Measurements from ENCODE around the gene MYO10.

Gene MYO10

GRCh38 chr5:16913187-16914107 is 22.6 kb downstream of the MYO10 start:
- no peak for DNase-seq (ENCODE audit: extremely low spot score)
- TF ChIP-seq ARNT (IDR thresholded peaks at IDR 0.05) (no peak), FOXK2 (IDR thresholded peaks at IDR 0.05) (no peak)
- ChIA-PET POLR2A (interaction anchor here (0.9 kb wide), 1 partner anchor 16 kb away, joined by 3 read pairs; no protein-coding TSS in a partner anchor), CTCF (interaction anchor here (0.7 to 0.8 kb wide), 2 partner anchors 219 to 276 kb away, joined by 3 to 4 read pairs; no protein-coding TSS in a partner anchor)

GRCh38 chr5:16912080-16912479 is 24.0 kb downstream of the MYO10 start:
- no peak for DNase-seq (ENCODE audit: extremely low spot score)
- TF ChIP-seq SUZ12 (IDR thresholded peaks at IDR 0.05): no peak
- no peak for TF ChIP-seq TARDBP (IDR thresholded peaks at IDR 0.05)
- TF ChIP-seq HDGF (IDR thresholded peaks at IDR 0.05; ENCODE audit: borderline replicate concordance): no peak
- TF ChIP-seq NFRKB (IDR thresholded peaks at IDR 0.05): no peak
- no peak for TF ChIP-seq L3MBTL2 (conservative IDR thresholded peaks at IDR 0.05)
- TF ChIP-seq SP1 (IDR thresholded peaks at IDR 0.05): no peak
- TF ChIP-seq CTBP1 (IDR thresholded peaks at IDR 0.05; ENCODE audit: borderline replicate concordance): no peak
- no peak for TF ChIP-seq FOXK2 (IDR thresholded peaks at IDR 0.05)
- TF ChIP-seq PKNOX1 (IDR thresholded peaks at IDR 0.05): no peak
- TF ChIP-seq ELF4 (IDR thresholded peaks at IDR 0.05): no peak
- no peak for TF ChIP-seq ZNF384 (IDR thresholded peaks at IDR 0.05)
- TF ChIP-seq BHLHE40 (IDR thresholded peaks at IDR 0.05; ENCODE audit: borderline replicate concordance): no peak
- no peak for TF ChIP-seq LEF1 (IDR thresholded peaks at IDR 0.05; ENCODE audit: borderline replicate concordance)
- no peak for TF ChIP-seq FOXA1 (IDR thresholded peaks at IDR 0.05)
- no peak for TF ChIP-seq FOXM1 (IDR thresholded peaks at IDR 0.05; ENCODE audit: borderline replicate concordance)
- ChIA-PET POLR2A (interaction anchor here (0.9 kb wide), 1 partner anchor 14 kb away, joined by 3 read pairs; no protein-coding TSS in a partner anchor), CTCF (no interaction called here)

- DNase-seq (ENCODE audit: extremely low spot score): no peak
- ChIA-PET CTCF (interaction anchor here (0.6 kb wide), 1 partner anchor 94 kb away, joined by 4 read pairs; no protein-coding TSS in a partner anchor), POLR2A (no interaction called here)
- no peak for TF ChIP-seq NFRKB (IDR thresholded peaks at IDR 0.05)
- no peak for TF ChIP-seq L3MBTL2 (conservative IDR thresholded peaks at IDR 0.05)
These were observed 26.6 kb downstream of the MYO10 start for GRCh38 chr5:16909464-16909863.

- DNase-seq (ENCODE audit: extremely low spot score): no peak
- CTCF ChIA-PET: no interaction called here
- POLR2A ChIA-PET: no interaction called here
- TF ChIP-seq PKNOX1 (IDR thresholded peaks at IDR 0.05) (no peak), FOXK2 (IDR thresholded peaks at IDR 0.05) (no peak), LEF1 (IDR thresholded peaks at IDR 0.05; ENCODE audit: borderline replicate concordance) (no peak), BHLHE40 (IDR thresholded peaks at IDR 0.05; ENCODE audit: borderline replicate concordance) (no peak), SUZ12 (IDR thresholded peaks at IDR 0.05) (no peak), SP1 (IDR thresholded peaks at IDR 0.05) (no peak), FOXM1 (IDR thresholded peaks at IDR 0.05; ENCODE audit: borderline replicate concordance) (no peak), ZNF384 (IDR thresholded peaks at IDR 0.05) (no peak), HDGF (IDR thresholded peaks at IDR 0.05; ENCODE audit: borderline replicate concordance) (no peak), NFRKB (IDR thresholded peaks at IDR 0.05) (no peak), ELF4 (IDR thresholded peaks at IDR 0.05) (no peak), TARDBP (IDR thresholded peaks at IDR 0.05) (no peak), ARNT (IDR thresholded peaks at IDR 0.05) (no peak), L3MBTL2 (conservative IDR thresholded peaks at IDR 0.05) (no peak), FOXA1 (IDR thresholded peaks at IDR 0.05) (no peak), CTBP1 (IDR thresholded peaks at IDR 0.05; ENCODE audit: borderline replicate concordance) (no peak)
These were observed 28.8 kb downstream of the MYO10 start for GRCh38 chr5:16907270-16907669.

- ChIA-PET POLR2A (no interaction called here), CTCF (no interaction called here)
- no peak for DNase-seq (ENCODE audit: extremely low spot score)
- no peak for TF ChIP-seq BHLHE40 (IDR thresholded peaks at IDR 0.05; ENCODE audit: borderline replicate concordance)
- TF ChIP-seq L3MBTL2 (conservative IDR thresholded peaks at IDR 0.05): no peak
- no peak for TF ChIP-seq SUZ12 (IDR thresholded peaks at IDR 0.05)
- TF ChIP-seq HDGF (IDR thresholded peaks at IDR 0.05; ENCODE audit: borderline replicate concordance): no peak
- no peak for TF ChIP-seq PKNOX1 (IDR thresholded peaks at IDR 0.05)
- no peak for TF ChIP-seq SP1 (IDR thresholded peaks at IDR 0.05)
- no peak for TF ChIP-seq FOXA1 (IDR thresholded peaks at IDR 0.05)
- no peak for TF ChIP-seq FOXK2 (IDR thresholded peaks at IDR 0.05)
- TF ChIP-seq LEF1 (IDR thresholded peaks at IDR 0.05; ENCODE audit: borderline replicate concordance): no peak
- no peak for TF ChIP-seq NFRKB (IDR thresholded peaks at IDR 0.05)
- TF ChIP-seq FOXM1 (IDR thresholded peaks at IDR 0.05; ENCODE audit: borderline replicate concordance): no peak
- no peak for TF ChIP-seq ELF4 (IDR thresholded peaks at IDR 0.05)
- no peak for TF ChIP-seq ARNT (IDR thresholded peaks at IDR 0.05)
- TF ChIP-seq TARDBP (IDR thresholded peaks at IDR 0.05): no peak
These were observed 29.8 kb downstream of the MYO10 start for GRCh38 chr5:16906255-16906654.
